PFSK-1 (cell line): ENCODE measurements around the gene ARL15.

Experiments
- FOXP2 ChIP-seq: optimal IDR thresholded peaks from 2 replicates; pipeline ENCODE3; 2011; ENCODE audit warnings: borderline replicate concordance, control low read depth, inconsistent platforms; ENCODE audit not compliant: insufficient read depth; ENCODE audit errors: extremely low read length, extremely low read depth
- POLR2AphosphoS5 ChIP-seq: IDR thresholded peaks from 2 replicates; pipeline ENCODE4 v1.6.1; 2012; ENCODE audit warnings: low read depth, mild to moderate bottlenecking, control low read depth, low read length, moderate library complexity
- REST ChIP-seq, 2 experiments: IDR thresholded peaks; 2 replicates each; pipeline versions ENCODE4 v1.6.1 to v1.8.0; 2011 to 2012; ENCODE audit warnings: low read depth in 2 of 2, low read length in 2 of 2, control low read depth in 1 of 2, inconsistent platforms in 1 of 2, mild to moderate bottlenecking in 1 of 2, moderate library complexity in 1 of 2; ENCODE audit not compliant: insufficient read depth in 1 of 2
- SIN3A ChIP-seq: IDR thresholded peaks from 2 replicates; pipeline ENCODE4 v1.6.1; 2012; ENCODE audit warnings: mild to moderate bottlenecking, low read length, moderate library complexity, borderline replicate concordance; ENCODE audit not compliant: insufficient read depth
- TAF1 ChIP-seq: IDR thresholded peaks from 2 replicates; pipeline ENCODE4 v1.6.1; 2012; ENCODE audit warnings: low read length, control low read depth, borderline replicate concordance; ENCODE audit not compliant: insufficient read depth

The ARL15 gene

GRCh38 chr5:54178991-54179390, 131.4 kb downstream of the ARL15 start:
- TF ChIP-seq FOXP2 (no peak), POLR2AphosphoS5 (no peak), REST (IDR thresholded peaks at IDR 0.05; ENCODE audit: insufficient read depth in 1 of 2, low read depth in 2 of 2, low read length in 2 of 2) (no peak), TAF1 (no peak), SIN3A (no peak)

- TF ChIP-seq REST (IDR thresholded peaks at IDR 0.05; ENCODE audit: insufficient read depth in 1 of 2, low read depth in 2 of 2, low read length in 2 of 2) (no peak), SIN3A (no peak), POLR2AphosphoS5 (no peak), TAF1 (no peak), FOXP2 (no peak)
These were observed 132.2 kb downstream of the ARL15 start for GRCh38 chr5:54178207-54178606.

- no peak for TF ChIP-seq SIN3A
These were observed 133.3 kb downstream of the ARL15 start for GRCh38 chr5:54177058-54177457.

GRCh38 chr5:54176066-54176830, 134.1 kb downstream of the ARL15 start:
- TF ChIP-seq REST (IDR thresholded peaks at IDR 0.05; ENCODE audit: insufficient read depth in 1 of 2, low read depth in 2 of 2, low read length in 2 of 2): no peak
- TF ChIP-seq POLR2AphosphoS5: no peak
- TF ChIP-seq SIN3A: no peak
- no peak for TF ChIP-seq TAF1
- no peak for TF ChIP-seq FOXP2

- TF ChIP-seq FOXP2 (no peak), SIN3A (no peak), POLR2AphosphoS5 (no peak), TAF1 (no peak), REST (IDR thresholded peaks at IDR 0.05; ENCODE audit: insufficient read depth in 1 of 2, low read depth in 2 of 2, low read length in 2 of 2) (no peak)
These were observed 137.1 kb downstream of the ARL15 start for GRCh38 chr5:54173251-54173650.
